ENCODE data around the gene MAZ.
A peak's percentile ranks its signal among the peaks of the same experiment; 100 is the strongest.

Gene MAZ

GRCh38 chr16:29815032-29815721 lies 8.8 kb downstream of the MAZ start:
- TF ChIP-seq CTCF (IDR thresholded peaks at IDR 0.05; ENCODE audit: control insufficient read depth, extremely low read depth, insufficient read depth) = no peak
- DNase-seq (ENCODE audit: low read depth) = no peak
- H3K4me3 ChIP-seq (ENCODE audit: low read depth, low read length) = peak overlapping the region; percentile 77

DNA sequence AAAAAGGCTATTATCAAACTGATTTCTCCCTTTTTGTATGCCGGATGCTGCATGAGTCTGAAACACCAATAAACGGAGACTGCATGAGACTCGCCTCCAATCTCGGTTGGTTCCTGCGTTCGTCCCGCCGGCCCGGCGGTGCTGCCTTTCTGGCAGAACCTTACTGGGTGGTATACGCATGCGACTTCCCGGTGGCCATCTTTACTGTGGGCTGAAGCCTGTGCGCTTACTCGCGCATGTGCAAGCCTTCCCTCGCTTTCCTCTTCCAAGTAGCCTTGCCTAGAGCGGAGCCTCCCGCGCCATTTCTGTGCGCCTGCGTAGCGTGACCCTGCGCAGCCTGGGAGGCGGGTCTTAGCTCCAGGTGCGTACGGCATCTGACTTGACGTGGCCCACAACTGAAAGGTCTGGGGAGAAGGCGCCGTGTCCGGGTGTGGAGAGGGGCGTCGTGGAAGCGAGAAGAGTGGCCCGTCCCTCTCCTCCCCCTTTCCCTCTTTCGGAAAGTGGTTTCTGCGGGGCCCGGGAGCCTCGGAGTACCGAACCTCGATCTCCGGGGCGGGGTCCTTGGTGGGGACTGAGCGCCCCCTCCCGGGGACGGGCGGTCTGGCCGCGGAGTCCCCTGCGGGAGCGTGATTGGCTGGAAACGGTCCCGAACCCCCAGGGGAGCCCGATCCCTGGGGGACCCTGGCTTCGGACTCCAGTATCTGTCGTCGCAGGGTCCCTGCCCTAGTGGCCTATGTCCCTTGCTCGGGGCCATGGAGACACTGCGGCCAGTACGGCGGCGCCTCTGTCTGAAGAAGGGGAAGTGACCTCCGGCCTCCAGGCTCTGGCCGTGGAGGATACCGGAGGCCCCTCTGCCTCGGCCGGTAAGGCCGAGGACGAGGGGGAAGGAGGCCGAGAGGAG lies 9.7 kb downstream of the MAZ start, which contains the start of gene PAGR1:
TSS of gene PAGR1 (plus strand) at position 360 of the 901 bp plus-strand sequence. CDS start at position 734, 374 bp downstream.
- peak within 1 kb of the TSS; percentile 77 for H3K4me3 ChIP-seq (ENCODE audit: low read depth, low read length)
- peak; percentile 77 for TF ChIP-seq CTCF (IDR thresholded peaks at IDR 0.05; ENCODE audit: control insufficient read depth, extremely low read depth, insufficient read depth)
- DNase-seq (ENCODE audit: low read depth) = peak; percentile 100

- H3K4me3 ChIP-seq (ENCODE audit: low read depth, low read length) = peak overlapping the region; percentile 77
- no peak for TF ChIP-seq CTCF (IDR thresholded peaks at IDR 0.05; ENCODE audit: control insufficient read depth, extremely low read depth, insufficient read depth)
- DNase-seq (ENCODE audit: low read depth) = no peak
These were observed 10.5 kb downstream of the MAZ start for GRCh38 chr16:29816694-29817441.

DNA sequence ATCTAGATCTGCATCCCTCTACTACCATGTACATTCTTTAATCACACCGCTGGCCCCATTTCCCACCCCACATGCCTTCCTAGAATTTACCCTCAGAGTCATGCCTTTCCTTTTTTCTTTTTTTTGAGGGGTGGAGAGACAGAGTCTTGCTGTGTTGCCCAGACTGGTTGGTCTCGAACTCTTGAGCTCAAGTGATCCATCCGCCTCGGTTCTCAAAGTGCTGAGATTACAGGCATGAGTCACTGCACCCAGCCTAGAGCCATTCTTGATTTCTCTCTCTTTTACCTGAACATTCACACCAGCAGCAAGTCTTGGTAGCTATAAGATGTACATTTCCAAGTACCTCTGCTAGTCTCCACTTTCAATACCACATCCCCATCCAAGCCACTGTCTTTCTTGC lies 11.8 kb downstream of the MAZ start:
- no peak for TF ChIP-seq CTCF (IDR thresholded peaks at IDR 0.05; ENCODE audit: control insufficient read depth, extremely low read depth, insufficient read depth)
- H3K4me3 ChIP-seq (ENCODE audit: low read depth, low read length) = no peak overlapping the region
- DNase-seq (ENCODE audit: low read depth) = no peak

DNA sequence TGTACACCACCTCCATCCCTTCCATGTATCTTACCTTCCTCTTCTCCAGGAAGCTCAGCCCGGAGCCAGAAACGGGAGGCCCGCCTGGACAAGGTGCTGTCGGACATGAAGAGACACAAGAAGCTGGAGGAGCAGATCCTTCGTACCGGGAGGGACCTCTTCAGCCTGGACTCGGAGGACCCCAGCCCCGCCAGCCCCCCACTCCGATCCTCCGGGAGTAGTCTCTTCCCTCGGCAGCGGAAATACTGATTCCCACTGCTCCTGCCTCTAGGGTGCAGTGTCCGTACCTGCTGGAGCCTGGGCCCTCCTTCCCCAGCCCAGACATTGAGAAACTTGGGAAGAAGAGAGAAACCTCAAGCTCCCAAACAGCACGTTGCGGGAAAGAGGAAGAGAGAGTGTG lies 13.2 kb downstream of the MAZ start:
- DNase-seq (ENCODE audit: low read depth) = no peak
- TF ChIP-seq CTCF (IDR thresholded peaks at IDR 0.05; ENCODE audit: control insufficient read depth, extremely low read depth, insufficient read depth) = no peak
- no peak overlapping the region for H3K4me3 ChIP-seq (ENCODE audit: low read depth, low read length)

GRCh38 chr16:29820271-29820701 lies 14.0 kb downstream of the MAZ start, which contains the start of gene MVP:
Gene MVP, plus strand, starts transcription at chr16:29820462. Its CDS starts 10,088 bp downstream, at chr16:29830550.
- peak within 1 kb of the TSS; percentile 57 for H3K4me3 ChIP-seq (ENCODE audit: low read depth, low read length)
- TF ChIP-seq CTCF (IDR thresholded peaks at IDR 0.05; ENCODE audit: control insufficient read depth, extremely low read depth, insufficient read depth) = no peak
- no peak for DNase-seq (ENCODE audit: low read depth)
